Amygdala (tissue), 56 donors: ENCODE results near the gene PAEP.
A peak's percentile ranks its signal among the peaks of the same experiment; 100 is the strongest.

Experiments used
- DNase-seq, 56 donors: peaks; one replicate each; lab custom pipeline; 2025; lab: John Stamatoyannopoulos, UW

The PAEP gene

DNA sequence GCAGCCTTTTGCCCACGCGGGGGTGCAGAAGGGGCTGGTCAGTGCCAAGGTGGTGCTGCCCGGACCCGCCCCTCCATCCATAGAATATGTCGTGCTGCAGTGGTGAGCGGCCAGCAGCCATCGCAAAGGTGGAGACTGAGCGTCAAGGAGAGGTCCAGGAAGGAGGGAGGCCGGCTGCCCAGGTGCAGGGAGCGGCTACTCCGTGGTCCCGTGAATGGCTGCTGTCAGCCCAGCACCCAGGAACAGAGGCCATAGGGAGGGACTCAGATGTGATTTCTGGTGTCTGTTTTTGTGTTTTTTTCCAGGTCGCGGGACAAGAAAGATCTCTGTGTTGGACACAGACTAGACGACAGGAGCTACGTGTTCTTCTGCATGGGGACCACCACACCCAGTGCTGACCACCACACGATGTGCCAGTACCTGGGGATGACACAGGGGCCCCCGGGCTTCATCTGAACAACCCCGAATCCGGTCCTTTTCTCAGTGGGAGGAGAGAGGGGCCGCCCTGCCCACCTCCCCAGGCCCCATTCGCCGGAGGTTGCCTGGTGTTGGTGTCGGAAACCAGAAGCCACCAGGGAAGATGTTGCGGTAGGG is 29.0 kb downstream of the PAEP start:
- DNase-seq: no peak

DNA sequence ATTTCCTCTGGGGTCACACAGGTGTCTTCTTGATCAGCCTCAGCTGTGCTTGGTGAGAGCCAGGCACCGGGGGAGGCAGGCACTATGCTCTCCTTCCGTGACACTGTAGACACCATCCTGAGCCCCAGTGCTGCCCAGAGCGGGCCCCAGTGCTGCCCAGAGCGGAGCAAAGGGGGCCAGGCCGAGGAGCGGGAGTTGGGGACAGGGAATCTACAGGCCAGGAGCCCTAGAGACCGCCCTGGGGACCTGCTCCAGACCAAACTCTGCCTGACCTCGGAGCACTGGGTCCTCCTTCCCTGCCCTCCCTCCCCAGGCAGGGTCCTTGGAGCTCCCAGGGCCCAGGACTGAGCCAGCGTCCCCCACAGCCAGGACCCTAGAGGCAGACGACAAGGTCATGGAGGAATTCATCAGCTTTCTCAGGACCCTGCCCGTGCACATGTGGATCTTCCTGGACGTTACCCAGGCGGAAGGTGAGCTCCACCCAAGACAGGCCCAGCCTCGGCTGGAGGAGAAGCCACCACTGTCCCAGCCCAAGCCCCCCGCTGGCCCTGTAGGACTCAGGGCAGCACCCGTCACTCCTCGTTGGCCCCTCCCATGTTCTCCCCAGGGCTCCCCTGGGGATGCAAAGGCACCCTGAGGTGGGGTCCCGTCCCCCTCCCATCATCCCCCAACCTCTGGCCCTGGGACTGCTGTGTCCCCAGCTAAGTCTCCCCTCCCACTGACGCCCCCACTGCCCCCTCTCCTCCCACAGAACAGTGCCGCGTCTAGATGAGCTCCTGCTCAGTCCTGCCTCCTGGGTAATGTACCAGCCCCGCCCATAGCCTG is 30.2 kb downstream of the PAEP start:
- no peak for DNase-seq

- DNase-seq: no peak
These were observed 30.7 kb downstream of the PAEP start for GRCh38 chr9:135592331-135592590.

DNA sequence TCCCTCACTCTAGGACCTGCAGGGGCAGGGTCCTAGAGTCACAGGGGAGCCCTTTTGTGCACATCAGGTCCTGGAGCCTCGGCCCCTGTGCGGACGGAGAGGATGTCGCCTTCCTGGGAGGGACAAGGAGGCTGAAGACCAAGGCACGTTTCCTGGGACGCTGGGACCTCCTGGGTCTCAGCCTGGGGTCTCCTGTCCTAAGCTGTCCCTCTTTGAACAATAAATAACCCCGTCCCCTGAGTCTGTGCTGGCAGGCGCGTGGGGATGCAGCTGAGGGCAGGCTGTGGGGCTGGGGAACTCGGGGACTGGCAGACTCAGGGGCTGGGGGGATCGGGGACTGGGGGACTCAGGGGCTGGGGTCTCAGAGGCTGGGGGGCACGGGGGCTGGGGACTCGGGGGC is 31.1 kb downstream of the PAEP start:
- DNase-seq: no peak

DNA sequence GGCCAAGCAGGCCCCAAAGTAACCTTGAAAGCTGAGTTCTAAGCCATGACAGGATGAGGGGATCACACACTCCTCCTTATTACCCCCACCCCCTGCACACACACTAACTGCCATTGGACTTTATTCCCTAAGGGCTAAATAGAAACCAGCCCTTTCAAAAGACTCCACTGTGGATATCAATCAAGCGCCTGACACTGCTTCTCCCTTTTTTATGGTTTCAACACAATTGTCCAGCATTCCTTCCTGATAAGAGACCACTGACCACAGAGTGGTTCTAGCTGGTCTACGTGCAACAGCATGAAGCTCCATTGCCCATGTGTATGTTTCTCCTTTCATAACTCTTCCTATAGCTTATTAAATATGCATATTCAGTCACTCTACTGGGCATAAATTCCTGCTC is 34.7 kb downstream of the PAEP start:
- DNase-seq: no peak

DNA sequence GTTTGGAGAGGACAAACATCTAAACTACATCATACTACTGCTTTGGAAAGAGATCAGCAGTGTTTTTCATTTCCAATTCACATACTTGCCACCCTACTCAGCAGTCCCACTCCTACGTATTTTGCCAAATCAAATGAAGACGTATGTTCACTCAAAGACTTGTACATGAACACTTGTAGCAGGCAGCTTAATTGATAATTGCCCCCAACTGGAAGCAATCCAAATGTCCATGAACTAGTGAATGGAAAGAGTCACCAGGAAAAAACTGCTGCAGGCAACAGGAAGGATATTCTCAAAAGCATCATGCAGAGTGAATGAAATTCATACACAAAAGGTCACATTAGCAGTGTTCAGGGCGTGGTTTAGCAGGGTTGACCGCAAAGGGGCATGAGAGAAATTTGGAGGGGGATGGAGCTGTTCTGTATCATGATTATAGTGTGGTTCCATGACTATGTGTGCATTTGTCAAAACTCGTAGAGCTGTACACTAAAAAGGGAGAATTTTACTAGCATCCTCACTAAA is 38.8 kb downstream of the PAEP start:
- DNase-seq: no peak

- DNase-seq: no peak
These were observed 40.4 kb downstream of the PAEP start for GRCh38 chr9:135601988-135602387.

- peak in 3 of 56 donors; percentile 0 to 33 (median 3) for DNase-seq
These were observed 41.4 kb downstream of the PAEP start for GRCh38 chr9:135602789-135603481.

GRCh38 chr9:135604437-135605237 is 43.1 kb downstream of the PAEP start:
- peak in 1 of 56 donors; percentile 10 for DNase-seq

DNA sequence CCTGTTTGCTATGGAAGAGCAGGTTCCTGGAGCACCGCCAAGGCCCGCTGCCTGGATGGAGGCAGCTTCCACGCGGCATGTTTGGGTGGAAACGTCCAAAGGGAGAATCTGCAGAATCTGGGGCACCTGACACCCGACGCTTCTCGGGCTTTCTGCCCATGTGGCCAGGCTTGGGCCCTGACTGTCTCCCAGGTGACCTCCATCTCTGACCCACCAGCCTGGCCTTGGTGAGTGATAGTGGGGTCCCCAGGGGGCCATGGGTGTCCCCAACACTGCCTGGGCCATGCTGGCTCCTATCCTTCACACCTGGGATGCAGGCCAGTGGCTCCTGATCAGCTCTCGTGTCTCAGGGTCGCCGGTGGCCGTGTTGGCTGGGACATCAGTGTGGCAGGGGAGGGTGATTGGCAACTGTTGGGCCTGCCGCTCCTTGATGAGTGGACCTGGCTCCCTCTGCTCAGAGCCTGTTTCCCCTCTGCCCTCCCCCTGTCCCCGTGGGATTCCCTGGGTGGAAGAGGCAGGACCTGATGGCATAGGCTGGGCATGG is 43.8 kb downstream of the PAEP start:
- DNase-seq: peak in 8 of 56 donors; percentile 8 to 33 (median 29)

- DNase-seq: no peak
These were observed 45.3 kb downstream of the PAEP start for GRCh38 chr9:135606885-135607259.

- DNase-seq: no peak
These were observed 46.1 kb downstream of the PAEP start for GRCh38 chr9:135607401-135608293.

GRCh38 chr9:135608294-135608998 is 46.9 kb downstream of the PAEP start:
- DNase-seq: no peak

DNA sequence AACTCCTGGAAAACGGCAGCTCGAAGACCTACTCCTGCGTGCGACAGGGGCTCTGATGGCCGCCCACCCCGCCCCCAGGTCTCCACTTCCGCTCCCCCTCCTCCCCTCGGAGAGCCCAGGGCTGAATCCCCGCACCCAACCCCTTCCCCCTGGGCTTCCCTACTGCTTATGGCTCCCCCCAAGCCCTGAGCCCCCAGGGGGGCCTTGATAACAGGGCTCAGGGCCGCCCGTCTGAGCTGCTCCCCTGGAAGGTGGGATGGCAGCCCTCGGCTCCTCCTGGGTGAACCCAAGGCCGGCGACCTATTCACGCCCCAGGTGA is 47.4 kb downstream of the PAEP start:
- DNase-seq: no peak

GRCh38 chr9:135609366-135609955 is 47.9 kb downstream of the PAEP start:
- DNase-seq: no peak

DNA sequence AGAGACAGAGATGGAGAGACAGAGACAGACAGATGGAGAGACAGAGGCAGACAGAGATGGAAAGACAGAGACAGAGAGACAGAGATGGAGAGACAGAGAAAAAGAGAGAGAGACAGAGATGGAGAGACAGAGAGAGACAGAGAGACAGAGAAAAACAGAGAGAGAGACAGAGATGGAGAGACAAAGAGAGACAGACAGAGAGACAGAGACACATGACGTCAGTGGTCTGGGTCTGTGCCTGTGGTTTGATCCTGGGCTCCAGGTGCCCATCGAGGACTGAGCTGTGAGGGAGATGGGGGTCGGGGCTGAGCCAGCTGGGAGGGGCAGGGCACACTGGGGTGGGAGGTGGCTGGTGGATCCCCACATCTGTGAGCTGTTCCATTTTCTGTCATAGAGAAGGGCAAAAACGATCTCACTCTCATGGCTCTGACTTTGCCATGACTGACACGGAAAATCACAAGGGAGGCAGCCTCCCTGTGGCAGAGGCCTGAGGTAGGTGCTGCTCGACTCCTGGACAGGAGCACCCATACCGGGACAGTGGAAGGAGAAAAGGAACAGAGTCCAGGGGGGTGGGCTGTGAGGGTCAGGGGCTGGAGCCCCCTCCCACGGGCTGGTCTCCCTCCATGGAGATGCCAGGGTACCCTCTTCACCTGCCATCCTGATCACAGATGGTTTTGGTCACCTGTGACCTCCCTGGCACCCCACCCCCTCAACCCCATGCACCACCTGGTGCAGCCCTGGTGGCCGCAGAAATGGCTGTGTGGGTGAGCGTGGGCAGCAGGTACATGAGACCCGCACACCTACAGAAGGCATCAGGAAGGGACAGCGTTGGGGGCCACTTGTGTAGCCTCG is 49.0 kb downstream of the PAEP start:
- no peak for DNase-seq

- no peak for DNase-seq
These were observed 49.8 kb downstream of the PAEP start for GRCh38 chr9:135611142-135611874.
